BE2C (cell line): Measurements from ENCODE around the gene OPN4.
A peak's percentile ranks its signal among the peaks of the same experiment; 100 is the strongest.

ENCODE experiments used
- DNase-seq: peaks from one replicate; pipeline ENCODE4 v3.0.0-alpha.2; 2020
- H3K27me3 ChIP-seq: fragments of 250-450 bp; sonication (Bioruptor Pico); 2 replicates; pipeline ENCODE4 v1.5.1; 2020; ENCODE audit warnings: mild to moderate bottlenecking
- H3K36me3 ChIP-seq: fragments of 250-450 bp; sonication (Bioruptor Pico); 2 replicates; pipeline ENCODE4 v1.5.1; 2020; ENCODE audit warnings: mild to moderate bottlenecking
- H3K4me1 ChIP-seq: fragments of 250-450 bp; sonication (Bioruptor Pico); 2 replicates; pipeline ENCODE4 v1.5.1; 2020
- H3K4me3 ChIP-seq: 2 replicates; pipeline ENCODE4 v1.5.1; 2011; ENCODE audit warnings: low read depth, low read length
- H3K9me3 ChIP-seq: fragments of 250-450 bp; sonication (Bioruptor Pico); 2 replicates; pipeline ENCODE4 v1.5.1; 2020
- CTCF ChIP-seq: IDR thresholded peaks from 2 replicates; pipeline ENCODE4 v1.5.1; 2012; ENCODE audit warnings: mild to moderate bottlenecking, low read depth, low read length

OPN4 gene

GRCh38 chr10:86670876-86671275 is 16.5 kb downstream of the OPN4 start:
- no peaks in the 10 kb centered on the region for H3K9me3 ChIP-seq
- TF ChIP-seq CTCF: no peak
- DNase-seq: no peak
- H3K4me3 ChIP-seq: no peak overlapping the region
- peaks cover 62% of the 10 kb centered on the region for H3K4me1 ChIP-seq
- H3K27me3 ChIP-seq: no peaks in the 10 kb centered on the region
- H3K36me3 ChIP-seq: no peaks in the 10 kb centered on the region; the same call in 1 of the 2 replicates

- Histone ChIP-seq H3K36me3 (no peaks in the 10 kb centered on the region; the same call in 1 of the 2 replicates), H3K4me1 (peaks cover 58% of the 10 kb centered on the region), H3K27me3 (no peaks in the 10 kb centered on the region), H3K4me3 (no peak overlapping the region), H3K9me3 (no peaks in the 10 kb centered on the region)
- no peak for DNase-seq
- TF ChIP-seq CTCF: no peak
Measured at GRCh38 chr10:86671419-86671818, 17.1 kb downstream of the OPN4 start.

GRCh38 chr10:86671985-86672710 is 17.8 kb downstream of the OPN4 start:
- Histone ChIP-seq H3K27me3 (no peaks in the 10 kb centered on the region), H3K4me1 (peaks cover 56% of the 10 kb centered on the region), H3K9me3 (no peaks in the 10 kb centered on the region), H3K36me3 (no peaks in the 10 kb centered on the region; the same call in 1 of the 2 replicates), H3K4me3 (no peak overlapping the region)
- DNase-seq: peak; percentile 63
- no peak for TF ChIP-seq CTCF

GRCh38 chr10:86673216-86673826 is 19.0 kb downstream of the OPN4 start:
- no peaks in the 10 kb centered on the region for H3K27me3 ChIP-seq
- peak; percentile 81 for DNase-seq
- no peaks in the 10 kb centered on the region; the same call in 1 of the 2 replicates for H3K36me3 ChIP-seq
- H3K4me1 ChIP-seq: peaks cover 44% of the 10 kb centered on the region
- no peak for TF ChIP-seq CTCF
- H3K4me3 ChIP-seq: no peak overlapping the region
- H3K9me3 ChIP-seq: no peaks in the 10 kb centered on the region

GRCh38 chr10:86673827-86674581 is 19.7 kb downstream of the OPN4 start:
- Histone ChIP-seq H3K27me3 (no peaks in the 10 kb centered on the region), H3K9me3 (no peaks in the 10 kb centered on the region), H3K4me1 (peaks cover 40% of the 10 kb centered on the region), H3K4me3 (no peak overlapping the region), H3K36me3 (no peaks in the 10 kb centered on the region; the same call in 1 of the 2 replicates)
- DNase-seq: peak; percentile 73
- no peak for TF ChIP-seq CTCF
